GM12892 (cell line): ENCODE data around the gene KIRREL3.

ENCODE experiments used
- POLR2AphosphoS5 ChIP-seq: IDR thresholded peaks from 2 replicates; pipeline ENCODE4 v1.6.1; 2011; ENCODE audit warnings: low read depth, low read length, control low read depth
- TAF1 ChIP-seq: IDR thresholded peaks from 2 replicates; pipeline ENCODE4 v1.6.1; 2011; ENCODE audit warnings: low read depth, mild to moderate bottlenecking, control low read depth, low read length, borderline replicate concordance

DNA sequence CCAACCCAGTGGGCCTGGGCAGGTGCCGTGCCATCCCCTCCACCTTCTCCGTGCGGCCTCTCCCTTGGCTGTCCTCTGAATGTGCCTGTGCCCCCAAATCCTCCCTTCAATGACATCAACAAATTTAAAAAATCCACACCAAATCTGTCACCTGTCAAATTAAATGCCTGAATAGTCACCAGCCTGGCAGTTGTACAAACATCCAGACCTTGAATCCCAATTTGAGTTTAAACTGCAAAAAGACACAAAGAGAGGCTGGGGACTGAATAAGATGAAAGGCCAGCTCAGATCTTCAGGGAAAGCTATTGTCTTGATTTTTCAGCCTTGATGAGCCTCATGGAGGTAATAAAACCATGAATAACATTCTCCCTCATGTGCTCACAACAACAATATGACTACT, 194.7 kb downstream of the KIRREL3 start:
- TF ChIP-seq TAF1: no peak
- TF ChIP-seq POLR2AphosphoS5: no peak
